Cardiac ventricle fibroblast (primary cell): ENCODE results near the gene PPP2R3C. TPM values are rescaled to one million over a fixed set of nuclear protein-coding genes. Genes with fewer than 3 reads are reported as not detected.

ENCODE experiments used
- total RNA-seq: library from RNA; depleted of rRNA; stranded (reverse); fragments of >200 nt; gene quantifications from 2 replicates; pipeline ENCODE4 v1.2.3, GENCODE V29; 2015

Gene PPP2R3C
- 20.0 and 23.7 TPM in 2 replicates for total RNA-seq

DNA sequence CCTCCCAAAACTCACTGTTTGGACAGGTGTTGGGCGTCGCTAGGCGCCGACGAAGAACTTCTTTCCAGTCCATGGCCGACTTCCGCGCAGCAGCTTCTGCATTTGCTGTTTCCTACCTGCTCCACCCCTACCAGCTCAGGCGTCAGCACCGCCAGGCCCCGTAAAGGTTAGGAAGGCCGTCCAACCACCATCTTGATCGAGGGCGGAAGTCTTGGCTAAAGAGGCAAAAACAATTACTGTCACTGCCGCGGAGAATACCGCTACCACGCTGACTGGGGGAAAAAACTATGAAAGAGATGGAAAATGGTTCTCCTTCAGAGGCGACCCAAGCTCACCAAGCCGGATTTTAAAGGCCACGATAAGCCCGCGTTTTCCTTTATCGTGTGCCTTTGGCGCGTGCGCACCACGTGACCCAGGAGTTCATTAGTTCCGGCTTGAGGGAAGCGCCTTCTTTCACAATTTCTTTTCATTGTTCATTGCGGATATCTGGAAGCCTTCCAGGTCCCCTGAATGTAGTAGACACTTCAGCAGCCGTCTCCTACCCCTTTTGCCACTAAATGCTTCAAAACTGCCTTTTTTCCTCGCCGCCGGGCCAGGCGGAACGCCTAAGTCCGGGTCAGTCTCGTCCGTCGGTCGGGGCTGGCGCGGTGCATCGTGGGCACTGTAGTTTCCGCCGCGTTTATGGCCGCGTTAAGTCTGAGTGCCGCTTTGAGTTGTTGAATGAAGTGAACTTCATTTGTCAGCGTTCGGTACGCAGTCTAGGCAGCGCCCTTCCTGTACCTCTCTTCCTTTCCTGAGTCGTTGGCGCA lies at the start of gene PPP2R3C, which contains the start of gene PRORP:
Gene PPP2R3C, minus strand, starts transcription at position 104 of the 809 bp plus-strand sequence. Its CDS starts 31 bp downstream, at position 73.
Gene PRORP, plus strand, starts transcription at position 666 of the 809 bp plus-strand sequence. CDS start 694 bp downstream, outside the sequence.

GRCh38 chr14:35046048-35046750 lies 75.6 kb downstream of the PPP2R3C start, which contains the start of gene FAM177A1:
Gene FAM177A1, plus strand, starts transcription at chr14:35046272. Its CDS starts 192 bp downstream, at chr14:35046464.

Other genes with a start within 250 kb of the PPP2R3C start
- gene BAZ1A, start 246.6 kb downstream of the PPP2R3C start, total RNA-seq: 9.8 and 11.0 TPM in 2 replicates
- gene SRP54, start 139.0 kb downstream of the PPP2R3C start, total RNA-seq: 47.3 and 53.8 TPM in 2 replicates
- 21.2 and 40.4 TPM in 2 replicates for gene FAM177A1, start 75.7 kb downstream of the PPP2R3C start, total RNA-seq
- 14.6 and 20.5 TPM in 2 replicates for gene PRORP, start 562 bp upstream of the PPP2R3C start, total RNA-seq
- gene PSMA6, start 170.4 kb upstream of the PPP2R3C start, total RNA-seq: 91.7 and 110 TPM in 2 replicates